ENCODE results near the gene FLNB.

DNA sequence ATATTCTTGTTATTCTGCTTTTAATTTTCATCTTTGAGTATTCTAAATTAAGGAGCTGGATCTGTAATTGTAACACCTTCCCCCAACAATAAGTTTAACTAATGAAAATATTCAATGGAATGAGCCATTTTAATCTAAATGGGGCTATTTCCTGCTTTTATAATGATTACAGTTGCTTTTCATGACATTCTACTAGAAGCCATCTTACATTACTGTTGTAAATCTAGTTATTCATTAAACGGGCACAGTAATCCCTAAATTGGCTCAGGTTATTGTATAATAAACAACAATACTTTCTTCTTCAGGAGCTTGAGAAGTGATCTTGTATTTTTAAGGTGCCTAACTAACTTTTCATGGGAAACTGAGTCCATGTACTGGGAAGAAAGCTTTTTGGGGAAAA, 8.5 kb downstream of the FLNB start:
- TF ChIP-seq, protein P1, sequence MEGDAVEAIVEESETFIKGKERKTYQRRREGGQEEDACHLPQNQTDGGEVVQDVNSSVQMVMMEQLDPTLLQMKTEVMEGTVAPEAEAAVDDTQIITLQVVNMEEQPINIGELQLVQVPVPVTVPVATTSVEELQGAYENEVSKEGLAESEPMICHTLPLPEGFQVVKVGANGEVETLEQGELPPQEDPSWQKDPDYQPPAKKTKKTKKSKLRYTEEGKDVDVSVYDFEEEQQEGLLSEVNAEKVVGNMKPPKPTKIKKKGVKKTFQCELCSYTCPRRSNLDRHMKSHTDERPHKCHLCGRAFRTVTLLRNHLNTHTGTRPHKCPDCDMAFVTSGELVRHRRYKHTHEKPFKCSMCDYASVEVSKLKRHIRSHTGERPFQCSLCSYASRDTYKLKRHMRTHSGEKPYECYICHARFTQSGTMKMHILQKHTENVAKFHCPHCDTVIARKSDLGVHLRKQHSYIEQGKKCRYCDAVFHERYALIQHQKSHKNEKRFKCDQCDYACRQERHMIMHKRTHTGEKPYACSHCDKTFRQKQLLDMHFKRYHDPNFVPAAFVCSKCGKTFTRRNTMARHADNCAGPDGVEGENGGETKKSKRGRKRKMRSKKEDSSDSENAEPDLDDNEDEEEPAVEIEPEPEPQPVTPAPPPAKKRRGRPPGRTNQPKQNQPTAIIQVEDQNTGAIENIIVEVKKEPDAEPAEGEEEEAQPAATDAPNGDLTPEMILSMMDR (IDR thresholded peaks at IDR 0.05), result no peak
- no peak for TF ChIP-seq POLR2A (IDR thresholded peaks at IDR 0.05)

Data from adrenal gland (tissue), 5 donors.